ENCODE measurements around the gene SSBP3.

Gene SSBP3

GRCh38 chr1:54370287-54370989 is 35.8 kb downstream of the SSBP3 start:
- DNase-seq = no peak

GRCh38 chr1:54367613-54368012 is 38.6 kb downstream of the SSBP3 start:
- no peak for DNase-seq

- no peak for DNase-seq
Observed at GRCh38 chr1:54365847-54366246, 40.3 kb downstream of the SSBP3 start.

- no peak for DNase-seq
Observed at GRCh38 chr1:54365398-54365797, 40.8 kb downstream of the SSBP3 start.

- DNase-seq = no peak
Observed at GRCh38 chr1:54364995-54365394, 41.2 kb downstream of the SSBP3 start.

GRCh38 chr1:54364582-54364981 is 41.6 kb downstream of the SSBP3 start:
- DNase-seq = no peak

- DNase-seq = no peak
Observed at GRCh38 chr1:54363925-54364324, 42.3 kb downstream of the SSBP3 start.

GRCh38 chr1:54362881-54363340 is 43.3 kb downstream of the SSBP3 start:
- DNase-seq = no peak

- no peak for DNase-seq
Observed at GRCh38 chr1:54361342-54361741, 44.9 kb downstream of the SSBP3 start.

GRCh38 chr1:54360165-54361005 is 45.8 kb downstream of the SSBP3 start:
- no peak for DNase-seq

- no peak for DNase-seq
Observed at GRCh38 chr1:54359393-54360162, 46.6 kb downstream of the SSBP3 start.

GRCh38 chr1:54358503-54359168 is 47.6 kb downstream of the SSBP3 start:
- DNase-seq = no peak

GRCh38 chr1:54357967-54358366 is 48.2 kb downstream of the SSBP3 start:
- DNase-seq = no peak

- no peak for DNase-seq
Observed at GRCh38 chr1:54356680-54357147, 49.5 kb downstream of the SSBP3 start.

- DNase-seq = no peak
Observed at GRCh38 chr1:54355931-54356679, 50.1 kb downstream of the SSBP3 start.

GRCh38 chr1:54354899-54355298 is 51.3 kb downstream of the SSBP3 start:
- DNase-seq = no peak

- DNase-seq = no peak
Observed at GRCh38 chr1:54353959-54354358, 52.2 kb downstream of the SSBP3 start.

GRCh38 chr1:54352755-54353154 is 53.4 kb downstream of the SSBP3 start:
- no peak for DNase-seq

GRCh38 chr1:54350360-54350759 is 55.8 kb downstream of the SSBP3 start:
- no peak for DNase-seq

- DNase-seq = no peak
Observed at GRCh38 chr1:54348700-54349021, 57.5 kb downstream of the SSBP3 start.

GRCh38 chr1:54347955-54348699 is 58.1 kb downstream of the SSBP3 start:
- DNase-seq = no peak
